NCI-H2227 (cell line): ENCODE data around the gene MLH3.
"Not testable (repeated sequence)": the region's sequence is repeated elsewhere in the genome, so short reads cannot be mapped to it uniquely, and the experiment has no call there.

ENCODE experiments used
- DNase-seq: peaks from one replicate; lab custom pipeline; 2025; ENCODE audit not compliant: unreplicated experiment; lab: John Stamatoyannopoulos, UW

The MLH3 gene

GRCh38 chr14:75050852-75051555, at the start of gene MLH3:
Gene MLH3, minus strand, starts transcription at chr14:75051467. Its CDS starts 1,812 bp downstream, at chr14:75049655.
- DNase-seq: peak; percentile 95

GRCh38 chr14:75098682-75099081, 47.4 kb upstream of the MLH3 start:
- no peak for DNase-seq

GRCh38 chr14:75098212-75098611, 46.9 kb upstream of the MLH3 start:
- no peak for DNase-seq

- DNase-seq: no peak
Observed at GRCh38 chr14:75096959-75097358, 45.7 kb upstream of the MLH3 start.

GRCh38 chr14:75095690-75096089, 44.4 kb upstream of the MLH3 start:
- no peak for DNase-seq

- DNase-seq: no peak
Observed at GRCh38 chr14:75094896-75095295, 43.6 kb upstream of the MLH3 start.

- DNase-seq: no peak
Observed at GRCh38 chr14:75092698-75093097, 41.4 kb upstream of the MLH3 start.

GRCh38 chr14:75091251-75091650, 40.0 kb upstream of the MLH3 start:
- no peak for DNase-seq

- no peak for DNase-seq
Observed at GRCh38 chr14:75090353-75090752, 39.1 kb upstream of the MLH3 start.

GRCh38 chr14:75088566-75089373, 37.5 kb upstream of the MLH3 start:
- peak; percentile 69 for DNase-seq

- no peak for DNase-seq
Observed at GRCh38 chr14:75088153-75088552, 36.9 kb upstream of the MLH3 start.

- no peak for DNase-seq
Observed at GRCh38 chr14:75084513-75084912, 33.2 kb upstream of the MLH3 start.

GRCh38 chr14:75083271-75083670, 32.0 kb upstream of the MLH3 start:
- no peak for DNase-seq

- no peak for DNase-seq
Observed at GRCh38 chr14:75081660-75082229, 30.5 kb upstream of the MLH3 start.

GRCh38 chr14:75079521-75079920, 28.3 kb upstream of the MLH3 start:
- no peak for DNase-seq

- peak; percentile 85 for DNase-seq
Observed at GRCh38 chr14:75077794-75078193, 26.5 kb upstream of the MLH3 start.

GRCh38 chr14:75070383-75070782, 19.1 kb upstream of the MLH3 start:
- no peak for DNase-seq

GRCh38 chr14:75069811-75070145, 18.5 kb upstream of the MLH3 start:
- no peak for DNase-seq

GRCh38 chr14:75069121-75069810, 18.0 kb upstream of the MLH3 start, which contains the start of gene ZC2HC1C:
Gene ZC2HC1C, plus strand, starts transcription at chr14:75069641. Its CDS starts 933 bp downstream, at chr14:75070574.
- peak; percentile 67 for DNase-seq

- DNase-seq: peak; percentile 9
Observed at GRCh38 chr14:75068294-75069120, 17.2 kb upstream of the MLH3 start.

GRCh38 chr14:75067765-75068164, 16.5 kb upstream of the MLH3 start:
- not testable (repeated sequence) for DNase-seq
